ENCODE measurements around the gene CHAF1A. TPM values are rescaled to one million over a fixed set of nuclear protein-coding genes. Genes with fewer than 3 reads are reported as not detected.

Gene CHAF1A, protein sequence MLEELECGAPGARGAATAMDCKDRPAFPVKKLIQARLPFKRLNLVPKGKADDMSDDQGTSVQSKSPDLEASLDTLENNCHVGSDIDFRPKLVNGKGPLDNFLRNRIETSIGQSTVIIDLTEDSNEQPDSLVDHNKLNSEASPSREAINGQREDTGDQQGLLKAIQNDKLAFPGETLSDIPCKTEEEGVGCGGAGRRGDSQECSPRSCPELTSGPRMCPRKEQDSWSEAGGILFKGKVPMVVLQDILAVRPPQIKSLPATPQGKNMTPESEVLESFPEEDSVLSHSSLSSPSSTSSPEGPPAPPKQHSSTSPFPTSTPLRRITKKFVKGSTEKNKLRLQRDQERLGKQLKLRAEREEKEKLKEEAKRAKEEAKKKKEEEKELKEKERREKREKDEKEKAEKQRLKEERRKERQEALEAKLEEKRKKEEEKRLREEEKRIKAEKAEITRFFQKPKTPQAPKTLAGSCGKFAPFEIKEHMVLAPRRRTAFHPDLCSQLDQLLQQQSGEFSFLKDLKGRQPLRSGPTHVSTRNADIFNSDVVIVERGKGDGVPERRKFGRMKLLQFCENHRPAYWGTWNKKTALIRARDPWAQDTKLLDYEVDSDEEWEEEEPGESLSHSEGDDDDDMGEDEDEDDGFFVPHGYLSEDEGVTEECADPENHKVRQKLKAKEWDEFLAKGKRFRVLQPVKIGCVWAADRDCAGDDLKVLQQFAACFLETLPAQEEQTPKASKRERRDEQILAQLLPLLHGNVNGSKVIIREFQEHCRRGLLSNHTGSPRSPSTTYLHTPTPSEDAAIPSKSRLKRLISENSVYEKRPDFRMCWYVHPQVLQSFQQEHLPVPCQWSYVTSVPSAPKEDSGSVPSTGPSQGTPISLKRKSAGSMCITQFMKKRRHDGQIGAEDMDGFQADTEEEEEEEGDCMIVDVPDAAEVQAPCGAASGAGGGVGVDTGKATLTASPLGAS
- total RNA-seq = 5.1 TPM
- long read RNA-seq, transcript CHAF1A-201 (15 exons, 3,339 nt) = major isoform, 12 of 16 reads
- long read RNA-seq, partial matches to known transcripts = 3 of 16 reads
- long read RNA-seq, other reads (novel, unspliced or antisense) = 1 of 16 reads

DNA sequence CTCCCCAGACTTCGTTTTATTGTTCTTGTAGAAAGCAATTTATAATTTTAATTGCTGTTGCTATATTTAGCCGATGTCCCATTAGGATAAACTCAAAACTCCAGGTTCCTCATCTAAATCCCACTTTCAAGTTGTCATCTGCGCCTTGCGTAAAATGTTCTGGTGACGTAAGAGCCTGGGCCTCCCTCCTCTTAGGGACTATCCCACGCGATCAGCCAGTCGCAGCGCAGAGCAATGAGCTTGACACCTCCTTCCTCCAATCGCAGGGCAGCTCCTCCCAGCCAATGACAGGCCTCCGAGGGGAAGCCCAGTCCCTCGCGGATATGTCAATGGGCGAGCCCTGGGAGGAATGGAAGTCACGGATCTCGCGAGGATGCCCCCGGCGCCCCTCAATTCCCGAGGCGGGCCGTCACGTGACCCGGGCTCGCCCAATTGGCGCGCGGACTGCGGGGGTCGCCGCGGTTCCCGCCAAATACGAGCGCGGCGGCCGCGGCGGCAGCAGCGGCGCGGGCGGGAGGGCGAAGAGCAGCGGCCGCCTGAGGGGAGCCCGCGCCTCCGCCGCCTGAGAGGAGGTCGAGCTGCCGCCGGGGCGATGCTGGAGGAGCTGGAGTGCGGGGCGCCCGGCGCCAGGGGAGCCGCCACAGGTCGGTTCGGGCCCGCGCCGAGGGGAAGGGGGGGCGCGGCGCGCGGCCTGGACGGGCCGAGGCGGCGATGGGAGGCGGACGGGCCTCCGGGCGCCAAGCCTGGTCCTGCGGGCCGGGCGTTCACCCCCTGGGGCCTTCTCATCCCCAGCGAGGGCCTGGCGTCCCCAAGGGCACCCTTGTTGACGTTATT lies at the start of gene CHAF1A:
TSS of gene CHAF1A (plus strand) at position 470 of the 834 bp plus-strand sequence. CDS start at position 593, 123 bp downstream.
- peak within 1 kb of the TSS; percentile 89 for H3K27ac ChIP-seq (replicated peaks)
- H3K4me1 ChIP-seq = peaks cover 53% of the 10 kb centered on the region
- intact Hi-C loops (cut with micrococcal nuclease) = no loop called here
- H3K36me3 ChIP-seq = no peaks in the 10 kb centered on the region
- peak; percentile 99 for DNase-seq
- no peaks in the 10 kb centered on the region for H3K9me3 ChIP-seq (replicated peaks)
- no peaks in the 10 kb centered on the region for H3K27me3 ChIP-seq (ENCODE audit: low read depth)
- TF ChIP-seq, protein P1, sequence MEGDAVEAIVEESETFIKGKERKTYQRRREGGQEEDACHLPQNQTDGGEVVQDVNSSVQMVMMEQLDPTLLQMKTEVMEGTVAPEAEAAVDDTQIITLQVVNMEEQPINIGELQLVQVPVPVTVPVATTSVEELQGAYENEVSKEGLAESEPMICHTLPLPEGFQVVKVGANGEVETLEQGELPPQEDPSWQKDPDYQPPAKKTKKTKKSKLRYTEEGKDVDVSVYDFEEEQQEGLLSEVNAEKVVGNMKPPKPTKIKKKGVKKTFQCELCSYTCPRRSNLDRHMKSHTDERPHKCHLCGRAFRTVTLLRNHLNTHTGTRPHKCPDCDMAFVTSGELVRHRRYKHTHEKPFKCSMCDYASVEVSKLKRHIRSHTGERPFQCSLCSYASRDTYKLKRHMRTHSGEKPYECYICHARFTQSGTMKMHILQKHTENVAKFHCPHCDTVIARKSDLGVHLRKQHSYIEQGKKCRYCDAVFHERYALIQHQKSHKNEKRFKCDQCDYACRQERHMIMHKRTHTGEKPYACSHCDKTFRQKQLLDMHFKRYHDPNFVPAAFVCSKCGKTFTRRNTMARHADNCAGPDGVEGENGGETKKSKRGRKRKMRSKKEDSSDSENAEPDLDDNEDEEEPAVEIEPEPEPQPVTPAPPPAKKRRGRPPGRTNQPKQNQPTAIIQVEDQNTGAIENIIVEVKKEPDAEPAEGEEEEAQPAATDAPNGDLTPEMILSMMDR (IDR thresholded peaks at IDR 0.05; ENCODE audit: borderline replicate concordance) = no peak
- peak within 1 kb of the TSS; percentile 78 for H3K4me3 ChIP-seq

DNA sequence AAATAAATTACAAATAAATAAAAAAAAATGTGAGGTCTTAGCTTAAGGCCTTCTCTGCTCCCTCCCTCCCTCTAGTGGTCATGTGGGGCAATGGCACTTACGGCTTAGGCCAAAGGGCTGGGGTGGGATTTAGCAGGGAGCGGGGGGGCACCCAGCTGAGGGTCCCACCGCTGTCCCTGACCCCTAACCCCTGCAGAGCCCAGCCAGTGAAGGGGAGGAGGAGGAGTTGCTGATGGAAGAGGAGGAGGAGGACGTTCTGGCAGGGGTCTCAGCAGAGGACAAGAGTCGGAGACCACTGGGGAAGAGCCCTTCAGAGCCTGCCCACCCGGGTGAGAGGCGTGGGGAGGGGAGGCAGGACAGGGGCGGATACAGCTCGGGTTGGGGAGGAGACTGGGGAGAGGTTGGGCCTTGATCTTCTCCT lies 49.7 kb upstream of the CHAF1A start:
- Histone ChIP-seq H3K4me1 (peaks cover 7% of the 10 kb centered on the region), H3K27me3 (ENCODE audit: low read depth) (no peaks in the 10 kb centered on the region), H3K27ac (replicated peaks) (no peak overlapping the region), H3K36me3 (peaks cover 7% of the 10 kb centered on the region), H3K4me3 (no peak overlapping the region), H3K9me3 (replicated peaks) (no peaks in the 10 kb centered on the region)
- TF ChIP-seq, protein P1 (IDR thresholded peaks at IDR 0.05; ENCODE audit: borderline replicate concordance) = peak; percentile 89
- DNase-seq = no peak
- intact Hi-C loops (cut with micrococcal nuclease) = no loop called here

DNA sequence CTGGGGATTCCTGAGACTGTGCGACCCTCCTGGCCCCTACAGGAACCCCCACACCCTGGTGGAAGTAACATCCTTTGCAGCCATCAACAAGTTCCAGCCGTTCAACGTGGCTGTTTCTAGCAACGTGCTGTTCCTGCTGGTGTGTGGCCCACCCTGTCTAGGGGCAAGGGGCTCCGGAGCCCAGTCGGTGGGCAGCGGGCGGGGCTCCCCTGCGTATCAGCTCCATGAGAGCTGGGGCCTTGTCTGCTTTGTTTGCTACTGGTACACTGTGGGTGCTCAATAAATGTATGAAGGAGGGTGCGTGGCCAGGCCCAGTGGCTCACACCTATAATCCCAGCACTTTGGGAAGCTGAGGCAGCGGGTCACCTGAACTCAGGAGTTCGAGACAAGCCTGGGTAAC lies 48.2 kb upstream of the CHAF1A start:
- Histone ChIP-seq H3K36me3 (peaks cover 13% of the 10 kb centered on the region), H3K4me3 (no peak overlapping the region), H3K9me3 (replicated peaks) (no peaks in the 10 kb centered on the region), H3K4me1 (peaks cover 7% of the 10 kb centered on the region), H3K27ac (replicated peaks) (no peak overlapping the region), H3K27me3 (ENCODE audit: low read depth) (no peaks in the 10 kb centered on the region)
- no peak for DNase-seq
- TF ChIP-seq, protein P1 (IDR thresholded peaks at IDR 0.05; ENCODE audit: borderline replicate concordance) = no peak
- intact Hi-C loops (cut with micrococcal nuclease) = no loop called here

DNA sequence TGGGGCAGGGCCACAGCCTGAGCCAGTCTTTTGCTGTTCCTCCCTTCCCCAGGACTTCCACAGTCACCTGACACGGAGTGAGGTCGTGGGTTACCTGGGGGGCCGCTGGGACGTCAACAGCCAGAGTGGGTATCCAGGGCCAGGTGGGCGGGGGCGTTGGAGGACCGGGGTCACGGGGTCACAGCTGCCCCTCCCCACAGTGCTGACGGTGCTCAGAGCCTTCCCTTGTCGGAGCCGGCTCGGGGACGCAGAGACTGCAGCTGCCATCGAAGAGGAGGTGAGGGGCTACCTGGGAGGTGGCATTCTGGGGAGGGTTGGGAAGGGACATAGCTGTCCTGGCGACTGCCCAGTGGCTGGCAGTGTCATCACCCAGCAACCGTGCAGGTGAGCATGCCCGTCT lies 47.5 kb upstream of the CHAF1A start:
- Histone ChIP-seq H3K4me3 (no peak overlapping the region), H3K36me3 (peaks cover 19% of the 10 kb centered on the region), H3K4me1 (peaks cover 7% of the 10 kb centered on the region), H3K9me3 (replicated peaks) (no peaks in the 10 kb centered on the region), H3K27me3 (ENCODE audit: low read depth) (no peaks in the 10 kb centered on the region), H3K27ac (replicated peaks) (no peak overlapping the region)
- intact Hi-C loops (cut with micrococcal nuclease) = no loop called here
- TF ChIP-seq, protein P1 (IDR thresholded peaks at IDR 0.05; ENCODE audit: borderline replicate concordance) = no peak
- DNase-seq = no peak
